Hepatocyte (in vitro differentiated cells): Measurements from ENCODE around the gene CPED1. TPM values are rescaled to one million over a fixed set of nuclear protein-coding genes. Genes with fewer than 3 reads are reported as not detected.
"Not testable (repeated sequence)": the region's sequence is repeated elsewhere in the genome, so short reads cannot be mapped to it uniquely, and the experiment has no call there.

Source experiments
- DNase-seq: peaks from one replicate; pipeline ENCODE4 v3.0.0-alpha.2; 2016; ENCODE audit warnings: low spot score
- H2AFZ ChIP-seq: fragments of 200-600 bp; sonication (generic); 2 replicates; pipeline ENCODE4 v1.6.0; 2016; ENCODE audit warnings: antibody characterized with exemption, mild to moderate bottlenecking
- H3K27ac ChIP-seq: fragments of 200-600 bp; sonication (generic); 2 replicates; pipeline ENCODE4 v1.5.1; 2016; ENCODE audit warnings: mild to moderate bottlenecking
- H3K27me3 ChIP-seq: fragments of 200-600 bp; sonication (generic); 2 replicates; pipeline ENCODE4 v1.6.1; 2016
- H3K36me3 ChIP-seq: fragments of 200-600 bp; sonication (generic); replicated peaks from 2 replicates; pipeline ENCODE4 v1.5.1; 2016; ENCODE audit warnings: low read depth; ENCODE audit not compliant: insufficient read depth
- H3K4me1 ChIP-seq: fragments of 200-600 bp; sonication (generic); 2 replicates; pipeline ENCODE4 v1.5.1; 2016; ENCODE audit warnings: mild to moderate bottlenecking, moderate library complexity; ENCODE audit not compliant: insufficient read depth
- H3K4me2 ChIP-seq: fragments of 200-600 bp; sonication (generic); 2 replicates; pipeline ENCODE4 v1.6.0; 2016
- H3K4me3 ChIP-seq: fragments of 200-600 bp; sonication (generic); 2 replicates; pipeline ENCODE4 v1.5.1; 2016; ENCODE audit warnings: mild to moderate bottlenecking
- H3K79me2 ChIP-seq: fragments of 200-600 bp; sonication (generic); 2 replicates; pipeline ENCODE4 v1.6.0; 2017; ENCODE audit warnings: mild to moderate bottlenecking
- H3K9me2 ChIP-seq: fragments of 200-600 bp; sonication (generic); replicated peaks from 2 replicates; pipeline ENCODE4 v1.6.0; 2017; ENCODE audit warnings: mild to moderate bottlenecking; ENCODE audit not compliant: insufficient read depth
- H3K9me3 ChIP-seq: fragments of 200-600 bp; sonication (generic); 2 replicates; pipeline ENCODE4 v1.5.1; 2016; ENCODE audit warnings: low read depth, mild to moderate bottlenecking
- H4K20me1 ChIP-seq: fragments of 200-600 bp; sonication (generic); 2 replicates; pipeline ENCODE4 v1.6.0; 2016; ENCODE audit warnings: mild to moderate bottlenecking; ENCODE audit not compliant: insufficient read depth, poor library complexity, severe bottlenecking
- EZH2 ChIP-seq: fragments of 200-600 bp; sonication (generic); IDR thresholded peaks from 2 replicates; pipeline ENCODE4 v1.6.1; 2016; ENCODE audit warnings: antibody characterized with exemption, mild to moderate bottlenecking, borderline replicate concordance
- EZH2phosphoT487 ChIP-seq: fragments of 200-600 bp; sonication (generic); IDR thresholded peaks from one replicate; pipeline ENCODE4 v1.6.1; 2018; ENCODE audit warnings: antibody characterized with exemption, mild to moderate bottlenecking, low read depth, moderate library complexity; ENCODE audit not compliant: unreplicated experiment, severe bottlenecking
- WGBS: methylation state at CpG from one replicate; pipeline ENCODE4 v1.1.6; 2016; ENCODE audit warnings: low lambda C conversion rate; ENCODE audit errors: missing lambda C conversion rate; 5-methylcytosine and 5-hydroxymethylcytosine counted together
- polyA plus RNA-seq: library from polyadenylated mRNA; unstranded; fragments of >200 nt; fragmentation: Nextera tagmentation; extraction: Ambion mirVana; gene quantifications from 2 replicates; pipeline ENCODE4 v1.2.1, GENCODE V29; 2016
- total RNA-seq: library from RNA; depleted of rRNA; stranded (reverse); fragments of >200 nt; gene quantifications from 2 replicates; pipeline ENCODE4 v1.2.3, GENCODE V29; 2014
- TF ChIP-seq, protein P1 (sequence below): fragments of 200-600 bp; sonication (generic); IDR thresholded peaks from 2 replicates; pipeline ENCODE4 v1.5.1; 2016; ENCODE audit warnings: antibody characterized with exemption, mild to moderate bottlenecking; ENCODE audit not compliant: poor library complexity

CPED1 gene
- total and polyA plus RNA-seq, 2 experiments from 2014 or later = 10.1 to 30.5 TPM

DNA sequence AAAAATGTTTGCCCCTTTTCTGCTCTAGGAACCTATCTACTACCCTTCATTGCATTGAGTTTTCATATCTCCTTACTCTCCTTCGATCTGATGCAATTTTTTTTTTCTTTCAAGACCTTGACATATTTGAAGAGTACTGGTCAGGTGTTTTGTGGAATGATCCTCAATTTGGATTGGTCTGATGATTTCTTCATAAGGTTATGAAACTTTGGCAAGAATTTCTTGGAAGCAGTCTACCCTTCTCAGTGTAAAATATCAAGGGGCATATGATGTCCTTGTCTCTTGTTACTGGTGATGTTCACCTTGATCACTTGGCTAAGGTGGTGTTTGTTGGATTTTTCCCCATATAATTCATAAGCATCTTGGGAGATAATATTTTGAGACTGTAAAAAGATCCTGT is 64.7 kb downstream of the CPED1 start:
- H2AFZ ChIP-seq = no peak overlapping the region
- no peaks in the 10 kb centered on the region for H3K36me3 ChIP-seq
- H3K4me1 ChIP-seq = no peaks in the 10 kb centered on the region
- no peaks in the 10 kb centered on the region for H4K20me1 ChIP-seq
- H3K27ac ChIP-seq = no peak overlapping the region
- no peak overlapping the region for H3K4me3 ChIP-seq
- H3K79me2 ChIP-seq = no peaks in the 10 kb centered on the region
- no peaks in the 10 kb centered on the region for H3K27me3 ChIP-seq
- WGBS = 97% methylated on average over 1 of the region's 1 CpG
- no peak overlapping the region for H3K4me2 ChIP-seq
- TF ChIP-seq, protein P1, sequence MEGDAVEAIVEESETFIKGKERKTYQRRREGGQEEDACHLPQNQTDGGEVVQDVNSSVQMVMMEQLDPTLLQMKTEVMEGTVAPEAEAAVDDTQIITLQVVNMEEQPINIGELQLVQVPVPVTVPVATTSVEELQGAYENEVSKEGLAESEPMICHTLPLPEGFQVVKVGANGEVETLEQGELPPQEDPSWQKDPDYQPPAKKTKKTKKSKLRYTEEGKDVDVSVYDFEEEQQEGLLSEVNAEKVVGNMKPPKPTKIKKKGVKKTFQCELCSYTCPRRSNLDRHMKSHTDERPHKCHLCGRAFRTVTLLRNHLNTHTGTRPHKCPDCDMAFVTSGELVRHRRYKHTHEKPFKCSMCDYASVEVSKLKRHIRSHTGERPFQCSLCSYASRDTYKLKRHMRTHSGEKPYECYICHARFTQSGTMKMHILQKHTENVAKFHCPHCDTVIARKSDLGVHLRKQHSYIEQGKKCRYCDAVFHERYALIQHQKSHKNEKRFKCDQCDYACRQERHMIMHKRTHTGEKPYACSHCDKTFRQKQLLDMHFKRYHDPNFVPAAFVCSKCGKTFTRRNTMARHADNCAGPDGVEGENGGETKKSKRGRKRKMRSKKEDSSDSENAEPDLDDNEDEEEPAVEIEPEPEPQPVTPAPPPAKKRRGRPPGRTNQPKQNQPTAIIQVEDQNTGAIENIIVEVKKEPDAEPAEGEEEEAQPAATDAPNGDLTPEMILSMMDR = no peak
- TF ChIP-seq EZH2phosphoT487 (no peak), EZH2 (no peak)
- H3K9me3 ChIP-seq = no peaks in the 10 kb centered on the region
- DNase-seq = no peak
- H3K9me2 ChIP-seq = no peaks in the 10 kb centered on the region

DNA sequence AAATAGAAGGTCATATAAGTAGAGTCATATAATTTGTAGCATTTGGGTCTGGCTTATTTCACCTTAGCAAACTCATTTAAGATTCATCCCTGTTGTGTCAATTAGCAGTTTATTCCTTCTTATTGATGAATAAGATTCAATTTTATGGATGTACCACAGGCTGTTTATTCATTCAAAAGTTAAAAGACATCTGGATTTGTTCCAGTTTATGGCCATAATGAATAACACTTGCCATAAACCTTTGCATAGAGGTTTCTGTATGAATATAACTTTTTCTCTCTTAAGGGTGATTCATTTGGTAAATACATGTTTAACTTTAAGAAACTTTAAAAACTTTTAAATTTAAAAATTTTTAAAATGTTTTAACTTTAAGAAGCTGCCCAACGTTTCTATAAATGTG is 66.4 kb downstream of the CPED1 start:
- no peaks in the 10 kb centered on the region for H3K36me3 ChIP-seq
- no peaks in the 10 kb centered on the region for H3K27me3 ChIP-seq
- no peak overlapping the region for H3K4me3 ChIP-seq
- no peak for DNase-seq
- no peaks in the 10 kb centered on the region for H3K4me1 ChIP-seq
- no peak overlapping the region for H3K4me2 ChIP-seq
- H3K79me2 ChIP-seq = no peaks in the 10 kb centered on the region
- no peak overlapping the region for H3K27ac ChIP-seq
- H3K9me2 ChIP-seq = no peaks in the 10 kb centered on the region
- H4K20me1 ChIP-seq = no peaks in the 10 kb centered on the region
- no peak overlapping the region for H2AFZ ChIP-seq
- TF ChIP-seq EZH2 (no peak), EZH2phosphoT487 (no peak)
- TF ChIP-seq, protein P1 = no peak
- H3K9me3 ChIP-seq = no peaks in the 10 kb centered on the region
- 79% methylated on average over 1 of the region's 1 CpG for WGBS

DNA sequence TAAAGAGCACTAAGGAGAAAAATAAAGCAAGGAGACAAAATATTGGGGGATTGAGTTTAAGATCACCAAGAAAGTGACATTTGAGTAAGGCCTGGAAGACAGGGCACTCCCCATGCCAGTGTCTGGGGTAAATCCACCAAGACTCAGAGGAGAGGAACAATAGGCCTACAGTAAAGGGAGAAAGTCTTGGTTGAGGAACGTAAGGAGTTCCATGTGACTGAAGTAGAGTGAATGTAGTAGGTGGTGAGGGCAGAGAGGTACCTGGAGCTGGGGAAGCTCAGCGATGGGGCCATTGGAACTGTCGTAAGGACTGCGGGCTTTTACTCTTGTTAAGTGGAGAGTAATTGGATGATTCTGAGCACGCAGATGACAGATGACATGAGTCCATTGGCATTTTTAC is 69.4 kb downstream of the CPED1 start:
- DNase-seq = no peak
- no peak overlapping the region for H2AFZ ChIP-seq
- no peaks in the 10 kb centered on the region for H3K36me3 ChIP-seq
- H3K79me2 ChIP-seq = no peaks in the 10 kb centered on the region
- no peaks in the 10 kb centered on the region for H3K9me3 ChIP-seq
- WGBS = 84% methylated on average over 5 of the region's 5 CpGs
- no peak for TF ChIP-seq EZH2phosphoT487
- no peak for TF ChIP-seq EZH2
- H4K20me1 ChIP-seq = no peaks in the 10 kb centered on the region
- H3K27ac ChIP-seq = no peak overlapping the region
- no peaks in the 10 kb centered on the region for H3K4me1 ChIP-seq
- no peaks in the 10 kb centered on the region for H3K27me3 ChIP-seq
- H3K4me3 ChIP-seq = no peak overlapping the region
- no peaks in the 10 kb centered on the region for H3K9me2 ChIP-seq
- H3K4me2 ChIP-seq = no peak overlapping the region

DNA sequence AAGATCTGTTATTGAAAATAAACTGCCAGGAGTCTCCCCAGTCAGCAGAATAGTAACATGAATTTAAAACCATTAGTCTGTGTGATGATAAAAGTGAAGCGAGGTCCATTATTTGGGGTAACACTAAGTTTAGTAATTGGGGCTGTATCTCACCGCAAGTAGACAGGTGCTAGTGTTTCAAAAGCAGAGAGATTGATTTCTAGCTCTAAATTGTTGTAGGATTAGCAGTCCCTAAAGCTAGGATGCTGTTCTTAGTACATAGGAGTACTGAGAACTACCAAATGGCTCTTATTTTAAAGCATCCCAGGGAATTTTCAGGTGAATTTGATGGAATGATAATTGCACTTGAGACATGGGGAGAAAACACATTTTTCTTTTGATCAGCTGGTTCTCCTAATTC is 70.5 kb downstream of the CPED1 start:
- DNase-seq = no peak
- Histone ChIP-seq H3K4me3 (no peak overlapping the region), H3K4me1 (no peaks in the 10 kb centered on the region), H4K20me1 (no peaks in the 10 kb centered on the region), H3K27me3 (no peaks in the 10 kb centered on the region), H3K9me2 (no peaks in the 10 kb centered on the region), H3K4me2 (no peak overlapping the region), H3K79me2 (no peaks in the 10 kb centered on the region), H2AFZ (no peak overlapping the region), H3K36me3 (no peaks in the 10 kb centered on the region), H3K9me3 (no peaks in the 10 kb centered on the region), H3K27ac (no peak overlapping the region)
- TF ChIP-seq, protein P1 = no peak
- no peak for TF ChIP-seq EZH2
- WGBS = 93% methylated on average over 2 of the region's 2 CpGs

DNA sequence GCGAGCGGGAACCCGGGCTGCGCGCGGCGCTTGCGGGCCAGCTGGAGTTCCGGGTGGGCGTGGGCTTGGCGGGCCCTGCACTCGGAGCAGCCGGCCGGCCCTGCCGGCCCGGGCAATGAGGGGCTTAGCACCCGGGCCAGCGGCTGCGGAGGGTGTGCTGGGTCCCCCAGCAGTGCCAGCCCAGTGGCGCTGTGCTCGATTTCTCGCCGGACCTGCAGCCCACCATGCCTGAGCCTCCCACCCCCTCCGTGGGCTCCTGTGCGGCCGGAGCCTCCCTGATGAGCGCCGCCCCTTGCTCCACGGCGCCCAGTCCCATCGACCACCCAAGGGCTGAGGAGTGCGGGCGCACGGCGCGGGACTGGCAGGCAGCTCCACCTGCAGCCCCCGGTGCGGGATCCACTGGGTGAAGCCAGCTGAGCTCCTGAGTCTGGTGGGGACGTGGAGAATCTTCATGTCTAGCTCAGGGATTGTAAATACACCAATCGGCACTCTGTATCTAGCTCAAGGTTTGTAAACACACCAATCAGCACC is 71.5 kb downstream of the CPED1 start:
- 97% methylated on average over 21 of the region's 40 CpGs for WGBS
- H3K9me2 ChIP-seq, H4K20me1 ChIP-seq, H3K27me3 ChIP-seq, H2AFZ ChIP-seq, H3K4me3 ChIP-seq, H3K36me3 ChIP-seq, H3K4me1 ChIP-seq, H3K9me3 ChIP-seq, DNase-seq, H3K79me2 ChIP-seq, H3K27ac ChIP-seq, H3K4me2 ChIP-seq: not testable (repeated sequence)
